ENCODE results near the gene ATP1A4. TPM values are rescaled to one million over a fixed set of nuclear protein-coding genes. Genes with fewer than 3 reads are reported as not detected.

ATP1A4 gene
- total RNA-seq, 1 donor: not detected

DNA sequence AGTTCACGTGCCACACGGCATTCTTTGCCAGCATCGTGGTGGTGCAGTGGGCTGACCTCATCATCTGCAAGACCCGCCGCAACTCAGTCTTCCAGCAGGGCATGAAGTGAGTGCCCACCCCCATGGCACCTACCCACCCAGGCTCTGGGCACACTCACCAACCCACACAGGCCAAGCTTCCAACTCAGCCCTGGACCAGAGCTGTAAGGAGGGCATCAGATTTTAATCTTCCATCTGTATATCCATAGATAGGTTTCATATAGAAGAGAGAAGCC, 14.5 kb upstream of the ATP1A4 start:
- no peak overlapping the region for H3K27ac ChIP-seq (ENCODE audit: low read depth, low read length)
- no peak overlapping the region for H3K4me3 ChIP-seq (ENCODE audit: insufficient read depth, low read length)
- TF ChIP-seq, protein P1, sequence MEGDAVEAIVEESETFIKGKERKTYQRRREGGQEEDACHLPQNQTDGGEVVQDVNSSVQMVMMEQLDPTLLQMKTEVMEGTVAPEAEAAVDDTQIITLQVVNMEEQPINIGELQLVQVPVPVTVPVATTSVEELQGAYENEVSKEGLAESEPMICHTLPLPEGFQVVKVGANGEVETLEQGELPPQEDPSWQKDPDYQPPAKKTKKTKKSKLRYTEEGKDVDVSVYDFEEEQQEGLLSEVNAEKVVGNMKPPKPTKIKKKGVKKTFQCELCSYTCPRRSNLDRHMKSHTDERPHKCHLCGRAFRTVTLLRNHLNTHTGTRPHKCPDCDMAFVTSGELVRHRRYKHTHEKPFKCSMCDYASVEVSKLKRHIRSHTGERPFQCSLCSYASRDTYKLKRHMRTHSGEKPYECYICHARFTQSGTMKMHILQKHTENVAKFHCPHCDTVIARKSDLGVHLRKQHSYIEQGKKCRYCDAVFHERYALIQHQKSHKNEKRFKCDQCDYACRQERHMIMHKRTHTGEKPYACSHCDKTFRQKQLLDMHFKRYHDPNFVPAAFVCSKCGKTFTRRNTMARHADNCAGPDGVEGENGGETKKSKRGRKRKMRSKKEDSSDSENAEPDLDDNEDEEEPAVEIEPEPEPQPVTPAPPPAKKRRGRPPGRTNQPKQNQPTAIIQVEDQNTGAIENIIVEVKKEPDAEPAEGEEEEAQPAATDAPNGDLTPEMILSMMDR (IDR thresholded peaks at IDR 0.05; ENCODE audit: extremely low read depth, low read depth, low read length): no peak
- no peaks in the 10 kb centered on the region for H3K4me1 ChIP-seq (ENCODE audit: insufficient read depth, low read length)
- H3K27me3 ChIP-seq (ENCODE audit: insufficient read depth, low read length): peaks cover 25% of the 10 kb centered on the region
- H3K4me2 ChIP-seq (ENCODE audit: insufficient read depth, low read length): no peak overlapping the region
- no peak overlapping the region for H2AFZ ChIP-seq (ENCODE audit: low read length)
- no peaks in the 10 kb centered on the region for H3K36me3 ChIP-seq (ENCODE audit: insufficient read depth, low read length)
- H4K20me1 ChIP-seq (ENCODE audit: insufficient read depth, low read length): no peaks in the 10 kb centered on the region
- no peak for DNase-seq (ENCODE audit: insufficient read length, low spot score, missing footprints)
- H3K79me2 ChIP-seq (ENCODE audit: insufficient read depth, low read length): no peaks in the 10 kb centered on the region
- no peaks in the 10 kb centered on the region for H3K9me3 ChIP-seq (ENCODE audit: low read depth, low read length)

GRCh38 chr1:160137216-160137862, 14.1 kb upstream of the ATP1A4 start:
- no peak overlapping the region for H3K27ac ChIP-seq (ENCODE audit: low read depth, low read length)
- peaks cover 23% of the 10 kb centered on the region for H3K27me3 ChIP-seq (ENCODE audit: insufficient read depth, low read length)
- TF ChIP-seq, protein P1 (IDR thresholded peaks at IDR 0.05; ENCODE audit: extremely low read depth, low read depth, low read length): no peak
- no peak for DNase-seq (ENCODE audit: insufficient read length, low spot score, missing footprints)
- H2AFZ ChIP-seq (ENCODE audit: low read length): no peak overlapping the region
- no peaks in the 10 kb centered on the region for H3K9me3 ChIP-seq (ENCODE audit: low read depth, low read length)
- no peaks in the 10 kb centered on the region for H3K36me3 ChIP-seq (ENCODE audit: insufficient read depth, low read length)
- no peak overlapping the region for H3K4me2 ChIP-seq (ENCODE audit: insufficient read depth, low read length)
- no peaks in the 10 kb centered on the region for H4K20me1 ChIP-seq (ENCODE audit: insufficient read depth, low read length)
- no peak overlapping the region for H3K4me3 ChIP-seq (ENCODE audit: insufficient read depth, low read length)
- no peaks in the 10 kb centered on the region for H3K79me2 ChIP-seq (ENCODE audit: insufficient read depth, low read length)
- no peaks in the 10 kb centered on the region for H3K4me1 ChIP-seq (ENCODE audit: insufficient read depth, low read length)

DNA sequence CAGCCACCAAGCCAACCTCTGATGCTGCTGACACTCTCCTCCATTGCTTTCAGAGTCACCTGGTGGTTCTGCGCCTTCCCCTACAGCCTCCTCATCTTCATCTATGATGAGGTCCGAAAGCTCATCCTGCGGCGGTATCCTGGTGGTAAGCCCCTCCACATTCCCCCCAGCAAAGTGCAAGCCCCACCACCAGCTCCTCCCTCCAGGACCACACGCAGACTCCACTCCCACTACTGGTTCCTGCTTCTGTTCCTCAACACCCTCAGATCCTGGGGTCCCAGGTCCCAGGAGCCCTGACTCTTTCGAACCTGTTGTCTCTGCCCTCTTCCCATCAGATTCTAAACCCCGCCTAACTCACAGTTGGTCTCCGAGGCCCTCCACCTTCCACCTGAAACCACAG, 11.6 kb upstream of the ATP1A4 start:
- no peak overlapping the region for H3K4me3 ChIP-seq (ENCODE audit: insufficient read depth, low read length)
- TF ChIP-seq, protein P1 (IDR thresholded peaks at IDR 0.05; ENCODE audit: extremely low read depth, low read depth, low read length): no peak
- H3K36me3 ChIP-seq (ENCODE audit: insufficient read depth, low read length): no peaks in the 10 kb centered on the region
- DNase-seq (ENCODE audit: insufficient read length, low spot score, missing footprints): no peak
- no peaks in the 10 kb centered on the region for H3K4me1 ChIP-seq (ENCODE audit: insufficient read depth, low read length)
- H3K27ac ChIP-seq (ENCODE audit: low read depth, low read length): no peak overlapping the region
- H2AFZ ChIP-seq (ENCODE audit: low read length): no peak overlapping the region
- H3K9me3 ChIP-seq (ENCODE audit: low read depth, low read length): no peaks in the 10 kb centered on the region
- no peaks in the 10 kb centered on the region for H4K20me1 ChIP-seq (ENCODE audit: insufficient read depth, low read length)
- no peaks in the 10 kb centered on the region for H3K79me2 ChIP-seq (ENCODE audit: insufficient read depth, low read length)
- no peak overlapping the region for H3K4me2 ChIP-seq (ENCODE audit: insufficient read depth, low read length)
- H3K27me3 ChIP-seq (ENCODE audit: insufficient read depth, low read length): peaks cover 14% of the 10 kb centered on the region

- peaks cover 14% of the 10 kb centered on the region for H3K27me3 ChIP-seq (ENCODE audit: insufficient read depth, low read length)
- no peak overlapping the region for H3K27ac ChIP-seq (ENCODE audit: low read depth, low read length)
- H3K4me1 ChIP-seq (ENCODE audit: insufficient read depth, low read length): no peaks in the 10 kb centered on the region
- H3K9me3 ChIP-seq (ENCODE audit: low read depth, low read length): no peaks in the 10 kb centered on the region
- no peaks in the 10 kb centered on the region for H3K36me3 ChIP-seq (ENCODE audit: insufficient read depth, low read length)
- H4K20me1 ChIP-seq (ENCODE audit: insufficient read depth, low read length): no peaks in the 10 kb centered on the region
- no peak overlapping the region for H3K4me2 ChIP-seq (ENCODE audit: insufficient read depth, low read length)
- H3K79me2 ChIP-seq (ENCODE audit: insufficient read depth, low read length): no peaks in the 10 kb centered on the region
- no peak overlapping the region for H2AFZ ChIP-seq (ENCODE audit: low read length)
- no peak overlapping the region for H3K4me3 ChIP-seq (ENCODE audit: insufficient read depth, low read length)
- TF ChIP-seq, protein P1 (IDR thresholded peaks at IDR 0.05; ENCODE audit: extremely low read depth, low read depth, low read length): no peak
- DNase-seq (ENCODE audit: insufficient read length, low spot score, missing footprints): no peak
These were observed 7.7 kb upstream of the ATP1A4 start for GRCh38 chr1:160143695-160144094.

Measured in osteoblast (primary cell).